K562 (cell line): ENCODE results near the gene SCG3. TPM values are rescaled to one million over a fixed set of nuclear protein-coding genes. Genes with fewer than 3 reads are reported as not detected.

Source experiments
- ATAC-seq: fragments of 200-7000 bp; cut with Tn5 transposase; 3 replicates; pipeline ENCODE4 v1.9.1; 2020; ENCODE audit warnings: moderate library complexity
- BruUV-seq: library from RNA; stranded (reverse); fragments of 400-500 nt; replicated peaks from 2 replicates; lab custom pipeline; 2021; lab: Mats Ljungman, UMichigan
- CTCF ChIA-PET: fragments of 300-600 bp; formaldehyde crosslinking; extraction: SDS; loops from one replicate; lab custom pipeline; 2021; ENCODE audit warnings: low intra/inter-chr PET ratio; lab: Yijun Ruan, JAX
- POLR2A ChIA-PET: fragments of 300-600, 350-650 bp; sonication (Branson Sonifier 250); formaldehyde crosslinking; extraction: SDS; loops from one replicate; lab custom pipeline; 2021; ENCODE audit warnings: antibody characterized with exemption, inconsistent platforms; lab: Yijun Ruan, JAX
- DNase-seq, 4 experiments: peaks; one replicate each; pipeline versions ENCODE4 v3.0.0 to v3.0.0-alpha.2; 2011 to 2018; ENCODE audit warnings: low spot score in 3 of 4, mixed read lengths in 3 of 4; ENCODE audit errors: extremely low read depth in 1 of 4
- FAIRE-seq: peaks from 2 replicates; lab custom pipeline; 2011; peaks lifted over from hg19 to GRCh38; lab: Jason Lieb, UNC
- H2AFZ ChIP-seq: 2 replicates; pipeline ENCODE4 v1.6.0; 2011; ENCODE audit warnings: low read depth, low read length, control low read depth, inconsistent platforms
- H3K27ac ChIP-seq: fragments of 200-600 bp; 3 replicates; pipeline ENCODE4 v1.8.0; 2011; ENCODE audit warnings: low read depth, mild to moderate bottlenecking, control low read depth, inconsistent platforms, low read length, moderate library complexity, mixed read lengths; ENCODE audit errors: extremely low read depth
- H3K27me3 ChIP-seq, 2 experiments: fragments of 300-600 bp in 1 of 2; 2 replicates in 1 of 2; 3 replicates in 1 of 2; pipeline versions ENCODE4 v1.6.0 to v1.8.0; 2011; ENCODE audit warnings: inconsistent platforms in 2 of 2, low read length in 2 of 2, mild to moderate bottlenecking in 1 of 2, mixed read lengths in 1 of 2, moderate library complexity in 1 of 2; ENCODE audit not compliant: control insufficient read depth in 2 of 2, insufficient read depth in 2 of 2
- H3K36me3 ChIP-seq: fragments of 300-600 bp; 3 replicates; pipeline ENCODE4 v1.8.0; 2011; ENCODE audit warnings: mild to moderate bottlenecking, low read length, inconsistent platforms; ENCODE audit not compliant: control insufficient read depth, insufficient read depth
- H3K4me1 ChIP-seq, 2 experiments: fragments of 200-600 bp in 1 of 2; replicated peaks in 1 of 2; 2 replicates in 1 of 2; 3 replicates in 1 of 2; pipeline versions ENCODE4 v1.5.1 to v1.8.0; 2011; ENCODE audit warnings: inconsistent platforms in 2 of 2, low read length in 2 of 2, mild to moderate bottlenecking in 1 of 2, mixed read lengths in 1 of 2, moderate library complexity in 1 of 2; ENCODE audit not compliant: control insufficient read depth in 2 of 2, insufficient read depth in 2 of 2
- H3K4me2 ChIP-seq: 2 replicates; pipeline ENCODE4 v1.6.1; 2011; ENCODE audit warnings: low read length, control low read depth, inconsistent platforms, mixed read lengths; ENCODE audit not compliant: insufficient read depth
- H3K4me3 ChIP-seq: fragments of 200-600 bp; sonication (generic), shearing (Covaris generic); 2 replicates; pipeline ENCODE4 v1.5.1; 2016; ENCODE audit warnings: control low read depth, inconsistent platforms
- H3K79me2 ChIP-seq: fragments of 200-600 bp; 3 replicates; pipeline ENCODE4 v1.8.0; 2011; ENCODE audit warnings: low read length, inconsistent platforms; ENCODE audit not compliant: control insufficient read depth, insufficient read depth
- H3K9ac ChIP-seq, 2 experiments: 2 replicates each; pipeline versions ENCODE4 v1.6.0 to v1.6.1; 2011; ENCODE audit warnings: low read depth in 2 of 2, low read length in 2 of 2, control low read depth in 1 of 2, inconsistent platforms in 1 of 2, mild to moderate bottlenecking in 1 of 2, mixed read lengths in 1 of 2; ENCODE audit not compliant: insufficient read depth in 1 of 2
- H3K9me1 ChIP-seq: one replicate; pipeline ENCODE4 v1.6.0; 2011; ENCODE audit warnings: inconsistent platforms, mild to moderate bottlenecking, low read length, moderate library complexity; ENCODE audit not compliant: control insufficient read depth, insufficient read depth
- H3K9me3 ChIP-seq: replicated peaks from 2 replicates; pipeline ENCODE4 v1.5.1; 2011; ENCODE audit warnings: low read depth, low read length, inconsistent platforms; ENCODE audit not compliant: control insufficient read depth, insufficient read depth
- H4K20me1 ChIP-seq: replicated peaks from 2 replicates; pipeline ENCODE4 v1.6.1; 2011; ENCODE audit warnings: low read length, inconsistent platforms, mixed read lengths; ENCODE audit not compliant: control insufficient read depth, insufficient read depth
- CBFA2T2 ChIP-seq: fragments of 450-650 bp; conservative IDR thresholded peaks from 2 replicates; pipeline ENCODE4 v1.6.1; 2017; ENCODE audit warnings: mild to moderate bottlenecking
- CBFA2T3 ChIP-seq: fragments of 450-650 bp; IDR thresholded peaks from 2 replicates; pipeline ENCODE4 v1.6.1; 2017
- HDAC3 ChIP-seq: fragments of 450-650 bp; IDR thresholded peaks from 2 replicates; pipeline ENCODE4 v1.6.1; 2018; ENCODE audit warnings: borderline replicate concordance, mild to moderate bottlenecking, moderate library complexity; ENCODE audit not compliant: partially characterized antibody
- NCOR1 ChIP-seq: fragments of 450-650 bp; IDR thresholded peaks from 2 replicates; pipeline ENCODE4 v1.6.1; 2016; ENCODE audit warnings: mild to moderate bottlenecking, moderate library complexity
- SIN3B ChIP-seq: fragments of 450-650 bp; IDR thresholded peaks from 2 replicates; pipeline ENCODE4 v1.6.1; 2017; ENCODE audit warnings: low read depth, mild to moderate bottlenecking, moderate library complexity
- ZNF121 ChIP-seq: sonication (generic); formaldehyde crosslinking; conservative IDR thresholded peaks from 2 replicates; pipeline ENCODE4 v1.8.0; 2022; ENCODE audit warnings: missing genetic modification reagents
- ZNF239 ChIP-seq: fragments of 250-450 bp; sonication (Bioruptor Pico); IDR thresholded peaks from 2 replicates; pipeline ENCODE4 v1.4.0; 2020; ENCODE audit warnings: mild to moderate bottlenecking
- ZNF316 ChIP-seq: fragments of 450-650 bp; IDR thresholded peaks from 2 replicates; pipeline ENCODE4 v1.6.1; 2016
- ZNF75A ChIP-seq: fragments of 450-650 bp; formaldehyde crosslinking; IDR thresholded peaks from 2 replicates; pipeline ENCODE4 v1.4.0; 2020; ENCODE audit warnings: mild to moderate bottlenecking
- WGBS: fragments of 100-300 bp; shearing (Covaris generic); methylation state at CpG from one replicate; pipeline ENCODE4 v1.1.6; 2016; ENCODE audit warnings: low coverage, mixed read lengths; ENCODE audit not compliant: insufficient coverage; ENCODE audit errors: missing lambda C conversion rate; 5-methylcytosine and 5-hydroxymethylcytosine counted together
- in situ Hi-C: fragments of 300-500 bp; cut with MboI; formaldehyde crosslinking; loops from 4 replicates; pipeline ENCODE4 v1.15.0; 2018; ENCODE audit warnings: inconsistent platforms, mixed read lengths
- intact Hi-C: fragments of 100-400 bp; cut with micrococcal nuclease; formaldehyde crosslinking; loops from 2 replicates; pipeline ENCODE4 v1.14.2; 2022
- polyA plus RNA-seq, 8 experiments: library from polyadenylated mRNA; depleted of rRNA in 4 of 8; stranded (reverse) in 5 of 8; unstranded in 3 of 8; fragments of >200 nt; fragmentation: Nextera tagmentation in 2 of 8; fragmentation: Illumina TruSeq in 1 of 8; extraction: Ambion mirVana in 2 of 8; extraction: Trizol in 1 of 8; gene quantifications; 2 replicates each; pipeline versions ENCODE4 v1.2.1 to v1.2.3, GENCODE V29; 2011 to 2014; ENCODE audit warnings: inconsistent platforms in 1 of 8, missing spikeins in 1 of 8
- total RNA-seq, 7 experiments: library from RNA; depleted of rRNA in 6 of 7; stranded (reverse); fragments of >200 nt in 6 of 7; fragmentation: Illumina TruSeq in 2 of 7; extraction: Trizol in 2 of 7; gene quantifications; 2 replicates each; pipeline versions ENCODE4 v1.2.1 to v1.2.3, GENCODE V29; 2011 to 2021; ENCODE audit warnings: low replicate concordance in 1 of 7
- TF ChIP-seq, protein P1 (sequence below): fragments of 200-800 bp; sonication (Bioruptor generic); IDR thresholded peaks from 2 replicates; pipeline ENCODE4 v1.6.1; 2016; ENCODE audit warnings: missing genetic modification characterization, missing compliant biosample characterization
- TF ChIP-seq, protein P2 (sequence below): sonication (generic); formaldehyde crosslinking; IDR thresholded peaks from 2 replicates; pipeline ENCODE4 v1.8.0; 2023; ENCODE audit warnings: mild to moderate bottlenecking, missing genetic modification reagents
- TF ChIP-seq, protein P3 (sequence below): sonication (generic); formaldehyde crosslinking; IDR thresholded peaks from 2 replicates; pipeline ENCODE4 v1.8.0; 2022; ENCODE audit warnings: mild to moderate bottlenecking, missing genetic modification reagents

SCG3 gene
- total and polyA plus RNA-seq, 9 of the 15 experiments (the other 6 are each of a cell fraction or from before 2014, with no cell fraction given) = 13.0 to 43.8 (median 21.0) TPM

DNA sequence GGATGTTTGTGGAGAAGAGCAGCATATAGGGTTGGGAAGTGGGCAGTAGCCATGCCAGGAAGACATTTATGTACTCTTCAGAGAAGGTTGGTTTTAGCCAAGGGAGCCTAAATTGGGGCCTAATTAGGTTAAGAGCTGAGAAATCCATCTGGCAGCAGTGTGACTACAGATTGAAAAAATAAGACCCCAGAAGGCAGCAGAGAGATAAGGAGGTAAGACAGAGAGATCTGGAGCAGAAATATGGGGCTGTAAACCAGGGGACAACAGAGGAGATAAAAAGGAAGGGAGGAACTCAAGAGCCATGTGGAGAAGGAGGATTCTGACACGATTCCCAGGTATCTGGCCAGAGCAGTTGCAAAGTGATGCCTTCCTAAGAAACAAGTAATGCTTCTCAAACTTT is 32.9 kb downstream of the SCG3 start:
- no peaks in the 10 kb centered on the region for H4K20me1 ChIP-seq
- CTCF ChIA-PET = no interaction called here
- intact Hi-C loops = no loop called here
- no peak overlapping the region for H3K4me2 ChIP-seq
- FAIRE-seq (no peak), DNase-seq (no peak), ATAC-seq (no peak)
- no TSS peak for BruUV-seq
- POLR2A ChIA-PET = no interaction called here
- no peak overlapping the region for H2AFZ ChIP-seq
- H3K27ac ChIP-seq = no peak overlapping the region
- no peaks in the 10 kb centered on the region for H3K27me3 ChIP-seq
- peaks cover 0 to 3% of the 10 kb centered on the region in 2 experiments; a peak in 2 of 5 replicates for H3K4me1 ChIP-seq
- in situ Hi-C loops = no loop called here
- peaks cover 17% of the 10 kb centered on the region; the same call in 2 of the 3 replicates for H3K36me3 ChIP-seq
- H3K9me3 ChIP-seq = no peaks in the 10 kb centered on the region
- 0% methylated on average over 1 of the region's 1 CpG for WGBS
- no peak overlapping the region for H3K4me3 ChIP-seq
- H3K79me2 ChIP-seq = no peaks in the 10 kb centered on the region
- no peaks in the 10 kb centered on the region for H3K9me1 ChIP-seq
- H3K9ac ChIP-seq = no peak overlapping the region
- TF ChIP-seq NCOR1 (no peak; the same call in 1 of the 2 replicates), ZNF239 (CRISPR knock-in tag) (no peak), SIN3B (no peak), ZNF316 (no peak), CBFA2T2 (peak; percentile 57), ZNF75A (CRISPR knock-in tag) (no peak), ZNF121 (CRISPR knock-in tag) (no peak), HDAC3 (no peak), CBFA2T3 (peak; percentile 72)
- TF ChIP-seq, protein P1, sequence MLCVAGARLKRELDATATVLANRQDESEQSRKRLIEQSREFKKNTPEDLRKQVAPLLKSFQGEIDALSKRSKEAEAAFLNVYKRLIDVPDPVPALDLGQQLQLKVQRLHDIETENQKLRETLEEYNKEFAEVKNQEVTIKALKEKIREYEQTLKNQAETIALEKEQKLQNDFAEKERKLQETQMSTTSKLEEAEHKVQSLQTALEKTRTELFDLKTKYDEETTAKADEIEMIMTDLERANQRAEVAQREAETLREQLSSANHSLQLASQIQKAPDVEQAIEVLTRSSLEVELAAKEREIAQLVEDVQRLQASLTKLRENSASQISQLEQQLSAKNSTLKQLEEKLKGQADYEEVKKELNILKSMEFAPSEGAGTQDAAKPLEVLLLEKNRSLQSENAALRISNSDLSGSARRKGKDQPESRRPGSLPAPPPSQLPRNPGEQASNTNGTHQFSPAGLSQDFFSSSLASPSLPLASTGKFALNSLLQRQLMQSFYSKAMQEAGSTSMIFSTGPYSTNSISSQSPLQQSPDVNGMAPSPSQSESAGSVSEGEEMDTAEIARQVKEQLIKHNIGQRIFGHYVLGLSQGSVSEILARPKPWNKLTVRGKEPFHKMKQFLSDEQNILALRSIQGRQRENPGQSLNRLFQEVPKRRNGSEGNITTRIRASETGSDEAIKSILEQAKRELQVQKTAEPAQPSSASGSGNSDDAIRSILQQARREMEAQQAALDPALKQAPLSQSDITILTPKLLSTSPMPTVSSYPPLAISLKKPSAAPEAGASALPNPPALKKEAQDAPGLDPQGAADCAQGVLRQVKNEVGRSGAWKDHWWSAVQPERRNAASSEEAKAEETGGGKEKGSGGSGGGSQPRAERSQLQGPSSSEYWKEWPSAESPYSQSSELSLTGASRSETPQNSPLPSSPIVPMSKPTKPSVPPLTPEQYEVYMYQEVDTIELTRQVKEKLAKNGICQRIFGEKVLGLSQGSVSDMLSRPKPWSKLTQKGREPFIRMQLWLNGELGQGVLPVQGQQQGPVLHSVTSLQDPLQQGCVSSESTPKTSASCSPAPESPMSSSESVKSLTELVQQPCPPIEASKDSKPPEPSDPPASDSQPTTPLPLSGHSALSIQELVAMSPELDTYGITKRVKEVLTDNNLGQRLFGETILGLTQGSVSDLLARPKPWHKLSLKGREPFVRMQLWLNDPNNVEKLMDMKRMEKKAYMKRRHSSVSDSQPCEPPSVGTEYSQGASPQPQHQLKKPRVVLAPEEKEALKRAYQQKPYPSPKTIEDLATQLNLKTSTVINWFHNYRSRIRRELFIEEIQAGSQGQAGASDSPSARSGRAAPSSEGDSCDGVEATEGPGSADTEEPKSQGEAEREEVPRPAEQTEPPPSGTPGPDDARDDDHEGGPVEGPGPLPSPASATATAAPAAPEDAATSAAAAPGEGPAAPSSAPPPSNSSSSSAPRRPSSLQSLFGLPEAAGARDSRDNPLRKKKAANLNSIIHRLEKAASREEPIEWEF (CRISPR knock-in tag) = no peak
- TF ChIP-seq, protein P2, sequence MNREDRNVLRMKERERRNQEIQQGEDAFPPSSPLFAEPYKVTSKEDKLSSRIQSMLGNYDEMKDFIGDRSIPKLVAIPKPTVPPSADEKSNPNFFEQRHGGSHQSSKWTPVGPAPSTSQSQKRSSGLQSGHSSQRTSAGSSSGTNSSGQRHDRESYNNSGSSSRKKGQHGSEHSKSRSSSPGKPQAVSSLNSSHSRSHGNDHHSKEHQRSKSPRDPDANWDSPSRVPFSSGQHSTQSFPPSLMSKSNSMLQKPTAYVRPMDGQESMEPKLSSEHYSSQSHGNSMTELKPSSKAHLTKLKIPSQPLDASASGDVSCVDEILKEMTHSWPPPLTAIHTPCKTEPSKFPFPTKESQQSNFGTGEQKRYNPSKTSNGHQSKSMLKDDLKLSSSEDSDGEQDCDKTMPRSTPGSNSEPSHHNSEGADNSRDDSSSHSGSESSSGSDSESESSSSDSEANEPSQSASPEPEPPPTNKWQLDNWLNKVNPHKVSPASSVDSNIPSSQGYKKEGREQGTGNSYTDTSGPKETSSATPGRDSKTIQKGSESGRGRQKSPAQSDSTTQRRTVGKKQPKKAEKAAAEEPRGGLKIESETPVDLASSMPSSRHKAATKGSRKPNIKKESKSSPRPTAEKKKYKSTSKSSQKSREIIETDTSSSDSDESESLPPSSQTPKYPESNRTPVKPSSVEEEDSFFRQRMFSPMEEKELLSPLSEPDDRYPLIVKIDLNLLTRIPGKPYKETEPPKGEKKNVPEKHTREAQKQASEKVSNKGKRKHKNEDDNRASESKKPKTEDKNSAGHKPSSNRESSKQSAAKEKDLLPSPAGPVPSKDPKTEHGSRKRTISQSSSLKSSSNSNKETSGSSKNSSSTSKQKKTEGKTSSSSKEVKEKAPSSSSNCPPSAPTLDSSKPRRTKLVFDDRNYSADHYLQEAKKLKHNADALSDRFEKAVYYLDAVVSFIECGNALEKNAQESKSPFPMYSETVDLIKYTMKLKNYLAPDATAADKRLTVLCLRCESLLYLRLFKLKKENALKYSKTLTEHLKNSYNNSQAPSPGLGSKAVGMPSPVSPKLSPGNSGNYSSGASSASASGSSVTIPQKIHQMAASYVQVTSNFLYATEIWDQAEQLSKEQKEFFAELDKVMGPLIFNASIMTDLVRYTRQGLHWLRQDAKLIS (CRISPR knock-in tag) = no peak
- TF ChIP-seq, protein P3, sequence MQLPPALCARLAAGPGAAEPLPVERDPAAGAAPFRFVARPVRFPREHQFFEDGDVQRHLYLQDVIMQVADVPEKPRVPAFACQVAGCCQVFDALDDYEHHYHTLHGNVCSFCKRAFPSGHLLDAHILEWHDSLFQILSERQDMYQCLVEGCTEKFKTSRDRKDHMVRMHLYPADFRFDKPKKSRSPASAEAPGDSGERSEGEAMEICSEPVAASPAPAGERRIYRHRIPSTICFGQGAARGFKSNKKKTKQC = no peak
